GM19351 (cell line): ENCODE data around the gene LRIG1.

Experiments used
- ATAC-seq: cut with Tn5 transposase; IDR thresholded peaks from one replicate; pipeline ENCODE4 v1.9.1; 2021; ENCODE audit warnings: mild to moderate bottlenecking, moderate library complexity; ENCODE audit not compliant: unreplicated experiment

LRIG1 gene

GRCh38 chr3:66490984-66491383 lies 9.8 kb downstream of the LRIG1 start:
- no peak for ATAC-seq

- ATAC-seq = peak; percentile 43
These were observed 10.6 kb downstream of the LRIG1 start for GRCh38 chr3:66490214-66490613.

GRCh38 chr3:66489581-66489980 lies 11.2 kb downstream of the LRIG1 start:
- no peak for ATAC-seq

- no peak for ATAC-seq
These were observed 11.7 kb downstream of the LRIG1 start for GRCh38 chr3:66489115-66489514.

- peak; percentile 52 for ATAC-seq
These were observed 12.3 kb downstream of the LRIG1 start for GRCh38 chr3:66488492-66488891.

- ATAC-seq = no peak
These were observed 13.4 kb downstream of the LRIG1 start for GRCh38 chr3:66487465-66487864.

- no peak for ATAC-seq
These were observed 14.2 kb downstream of the LRIG1 start for GRCh38 chr3:66486646-66487045.

- ATAC-seq = no peak
These were observed 14.6 kb downstream of the LRIG1 start for GRCh38 chr3:66486202-66486601.

GRCh38 chr3:66485291-66485968 lies 15.4 kb downstream of the LRIG1 start:
- no peak for ATAC-seq

GRCh38 chr3:66484106-66484844 lies 16.5 kb downstream of the LRIG1 start:
- no peak for ATAC-seq

- peak; percentile 64 for ATAC-seq
These were observed 17.4 kb downstream of the LRIG1 start for GRCh38 chr3:66483409-66483906.

- no peak for ATAC-seq
These were observed 17.8 kb downstream of the LRIG1 start for GRCh38 chr3:66483006-66483405.

GRCh38 chr3:66482018-66482404 lies 18.8 kb downstream of the LRIG1 start:
- no peak for ATAC-seq

GRCh38 chr3:66481071-66482017 lies 19.5 kb downstream of the LRIG1 start:
- ATAC-seq = peak; percentile 6

- peak; percentile 51 for ATAC-seq
These were observed 20.2 kb downstream of the LRIG1 start for GRCh38 chr3:66480666-66481065.

GRCh38 chr3:66479532-66479947 lies 21.3 kb downstream of the LRIG1 start:
- peak; percentile 41 for ATAC-seq

- ATAC-seq = no peak
These were observed 21.9 kb downstream of the LRIG1 start for GRCh38 chr3:66478960-66479359.

- ATAC-seq = no peak
These were observed 23.0 kb downstream of the LRIG1 start for GRCh38 chr3:66477856-66478255.

GRCh38 chr3:66476852-66477381 lies 23.9 kb downstream of the LRIG1 start:
- ATAC-seq = no peak

- no peak for ATAC-seq
These were observed 25.3 kb downstream of the LRIG1 start for GRCh38 chr3:66475386-66476020.
